Esophagus squamous epithelium (tissue), 5 donors: ENCODE measurements around the gene LPP. TPM values are rescaled to one million over a fixed set of nuclear protein-coding genes. Genes with fewer than 3 reads are reported as not detected.
A peak's percentile ranks its signal among the peaks of the same experiment; 100 is the strongest.

Experiments used
- DNase-seq: peaks from one replicate; lab custom pipeline; 2025; lab: John Stamatoyannopoulos, UW
- H3K27ac ChIP-seq, 4 donors: fragments of 200-600 bp; sonication (generic); one replicate each; pipeline ENCODE4 v1.5.1; 2016 to 2019; ENCODE audit warnings: mild to moderate bottlenecking in 1 of 4
- H3K27me3 ChIP-seq, 4 donors: fragments of 200-600 bp; sonication (generic); 1 replicate in 3 of 4; 2 replicates in 1 of 4; pipeline versions ENCODE4 v1.5.1 to v1.6.0; 2017 to 2021; ENCODE audit warnings: antibody characterized with exemption in 1 of 4
- H3K36me3 ChIP-seq, 3 donors: fragments of 200-600 bp; sonication (generic); one replicate each; pipeline ENCODE4 v1.5.1; 2016 to 2019
- H3K4me1 ChIP-seq, 3 donors: fragments of 200-600 bp; sonication (generic); one replicate each; pipeline ENCODE4 v1.5.1; 2017 to 2019
- H3K4me3 ChIP-seq, 4 donors: fragments of 200-600 bp; sonication (generic); 1 replicate in 3 of 4; 2 replicates in 1 of 4; pipeline ENCODE4 v1.5.1; 2016 to 2019; ENCODE audit warnings: mild to moderate bottlenecking in 2 of 4, moderate library complexity in 1 of 4
- H3K9me3 ChIP-seq, 3 donors: fragments of 200-600 bp; sonication (generic); one replicate each; pipeline ENCODE4 v1.5.1; 2016 to 2019
- POLR2A ChIP-seq, 4 donors: fragments of 450-650 bp; IDR thresholded peaks; one replicate each; pipeline ENCODE4 v1.6.1; 2017; ENCODE audit warnings: antibody characterized with exemption in 4 of 4, mild to moderate bottlenecking in 4 of 4, moderate library complexity in 3 of 4
- WGBS, 2 donors: methylation state at CpG; one replicate each; pipeline ENCODE4 v1.1.5; 2018; 5-methylcytosine and 5-hydroxymethylcytosine counted together
- intact Hi-C: fragments of 100-400 bp; cut with DNase I; formaldehyde crosslinking; loops from one replicate; pipeline ENCODE4 v1.15.0; 2022
- total RNA-seq, 4 donors: library from RNA; depleted of rRNA; stranded (reverse); fragments of >200 nt; gene quantifications; one replicate each; pipeline ENCODE4 v1.1.0, GENCODE V29; 2016
- TF ChIP-seq, protein P1 (sequence below), 6 experiments: fragments of 450-650 bp in 4 of 6; fragments of 200-600 bp in 2 of 6; sonication (generic) in 2 of 6; IDR thresholded peaks; one replicate each; pipeline ENCODE4 v1.5.1; 2016 to 2019; ENCODE audit warnings: antibody characterized with exemption in 6 of 6, mild to moderate bottlenecking in 4 of 6, moderate library complexity in 4 of 6
- donor health status: DM: yes; HTN: yes; CAD: no.

Gene LPP
- total RNA-seq, 4 donors from 2014 or later: 41.4 to 369 (median 97.3) TPM

- intact Hi-C loops: no loop called here
- H3K4me3 ChIP-seq: no peak overlapping the region
- WGBS, 2 donors: 66 to 73% methylated on average over 8 of the region's 8 CpGs
- H3K27me3 ChIP-seq: no peaks in the 10 kb centered on the region
- no peak for DNase-seq
- no peaks in the 10 kb centered on the region for H3K9me3 ChIP-seq
- peaks cover 0 to 21% (median 0%) of the 10 kb centered on the region in 3 donors for H3K4me1 ChIP-seq
- peak overlapping the region in 1 of 4 donors; percentile 27 for H3K27ac ChIP-seq
- TF ChIP-seq, protein P1, sequence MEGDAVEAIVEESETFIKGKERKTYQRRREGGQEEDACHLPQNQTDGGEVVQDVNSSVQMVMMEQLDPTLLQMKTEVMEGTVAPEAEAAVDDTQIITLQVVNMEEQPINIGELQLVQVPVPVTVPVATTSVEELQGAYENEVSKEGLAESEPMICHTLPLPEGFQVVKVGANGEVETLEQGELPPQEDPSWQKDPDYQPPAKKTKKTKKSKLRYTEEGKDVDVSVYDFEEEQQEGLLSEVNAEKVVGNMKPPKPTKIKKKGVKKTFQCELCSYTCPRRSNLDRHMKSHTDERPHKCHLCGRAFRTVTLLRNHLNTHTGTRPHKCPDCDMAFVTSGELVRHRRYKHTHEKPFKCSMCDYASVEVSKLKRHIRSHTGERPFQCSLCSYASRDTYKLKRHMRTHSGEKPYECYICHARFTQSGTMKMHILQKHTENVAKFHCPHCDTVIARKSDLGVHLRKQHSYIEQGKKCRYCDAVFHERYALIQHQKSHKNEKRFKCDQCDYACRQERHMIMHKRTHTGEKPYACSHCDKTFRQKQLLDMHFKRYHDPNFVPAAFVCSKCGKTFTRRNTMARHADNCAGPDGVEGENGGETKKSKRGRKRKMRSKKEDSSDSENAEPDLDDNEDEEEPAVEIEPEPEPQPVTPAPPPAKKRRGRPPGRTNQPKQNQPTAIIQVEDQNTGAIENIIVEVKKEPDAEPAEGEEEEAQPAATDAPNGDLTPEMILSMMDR (IDR thresholded peaks at IDR 0.05): no peak
- TF ChIP-seq POLR2A (IDR thresholded peaks at IDR 0.05): no peak
- peaks cover 0 to 6% (median 0%) of the 10 kb centered on the region in 3 donors for H3K36me3 ChIP-seq
These were observed 94.1 kb downstream of the LPP start for GRCh38 chr3:188248036-188248561.

GRCh38 chr3:188253123-188253793, 99.3 kb downstream of the LPP start:
- TF ChIP-seq, protein P1 (IDR thresholded peaks at IDR 0.05): no peak
- TF ChIP-seq POLR2A (IDR thresholded peaks at IDR 0.05): no peak
- DNase-seq: no peak
- peak overlapping the region in 3 of 4 donors; percentile 46 to 88 (median 56) for H3K27ac ChIP-seq
- WGBS, 2 donors: 89 to 93% methylated on average over 5 of the region's 5 CpGs
- H3K4me3 ChIP-seq: no peak overlapping the region
- intact Hi-C loops: no loop called here
- H3K9me3 ChIP-seq: no peaks in the 10 kb centered on the region
- no peaks in the 10 kb centered on the region for H3K27me3 ChIP-seq
- H3K4me1 ChIP-seq: peaks cover 0 to 24% (median 8%) of the 10 kb centered on the region in 3 donors
- peaks cover 0 to 8% (median 0%) of the 10 kb centered on the region in 3 donors for H3K36me3 ChIP-seq

DNA sequence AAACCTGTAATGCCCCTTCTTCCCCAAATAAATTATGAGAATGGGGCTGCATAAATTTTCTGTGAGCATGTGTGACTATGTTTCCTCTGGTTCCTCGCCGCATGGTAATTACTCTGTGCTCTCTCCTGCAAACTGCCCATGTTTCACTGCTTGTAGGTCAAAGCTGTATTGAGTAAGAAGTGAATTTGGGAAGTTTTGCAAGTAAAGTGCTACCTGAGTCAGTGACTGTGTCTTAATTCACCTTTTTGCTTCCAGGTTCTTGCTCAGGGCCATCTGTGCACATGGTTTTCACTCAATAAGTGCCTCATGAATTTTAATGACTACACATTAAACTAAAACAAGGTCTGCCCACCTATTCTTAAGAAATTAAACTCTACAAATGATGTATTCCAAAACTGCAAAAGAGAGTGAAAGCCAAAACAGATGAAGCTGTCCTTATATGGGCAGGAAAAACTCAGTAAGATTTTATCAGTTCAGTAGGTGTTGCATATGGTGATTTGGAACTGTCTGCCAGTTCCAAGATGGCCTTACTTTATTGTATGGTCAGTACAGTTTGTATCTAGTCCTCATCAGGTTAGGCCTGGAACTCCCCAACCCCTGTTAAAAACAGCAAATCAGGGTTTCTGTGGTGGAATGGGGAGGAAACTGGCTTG, 100.0 kb downstream of the LPP start:
- H3K27me3 ChIP-seq: no peaks in the 10 kb centered on the region
- H3K36me3 ChIP-seq: peaks cover 0 to 8% (median 0%) of the 10 kb centered on the region in 3 donors
- intact Hi-C loops: no loop called here
- H3K9me3 ChIP-seq: no peaks in the 10 kb centered on the region
- H3K27ac ChIP-seq: peak overlapping the region in 3 of 4 donors; percentile 45 to 88 (median 56)
- no peak for DNase-seq
- H3K4me3 ChIP-seq: no peak overlapping the region
- no peak for TF ChIP-seq POLR2A (IDR thresholded peaks at IDR 0.05)
- TF ChIP-seq, protein P1 (IDR thresholded peaks at IDR 0.05): no peak
- WGBS, 2 donors: 88 to 97% methylated on average over 2 of the region's 2 CpGs
- peaks cover 0 to 26% (median 9%) of the 10 kb centered on the region in 3 donors for H3K4me1 ChIP-seq

- no peak for DNase-seq
- H3K27ac ChIP-seq: peak overlapping the region in 3 of 4 donors; percentile 45 to 88 (median 56)
- H3K27me3 ChIP-seq: no peaks in the 10 kb centered on the region
- no peak overlapping the region for H3K4me3 ChIP-seq
- H3K9me3 ChIP-seq: no peaks in the 10 kb centered on the region
- WGBS, 2 donors: 71 to 81% methylated on average over 5 of the region's 5 CpGs
- H3K36me3 ChIP-seq: peaks cover 0 to 8% (median 0%) of the 10 kb centered on the region in 3 donors
- intact Hi-C loops: no loop called here
- no peak for TF ChIP-seq POLR2A (IDR thresholded peaks at IDR 0.05)
- TF ChIP-seq, protein P1 (IDR thresholded peaks at IDR 0.05): no peak
- H3K4me1 ChIP-seq: peaks cover 0 to 33% (median 13%) of the 10 kb centered on the region in 3 donors
These were observed 100.6 kb downstream of the LPP start for GRCh38 chr3:188254520-188255070.
